Kidney (tissue), 14 donors: ENCODE data around the gene DDX51. TPM values are rescaled to one million over a fixed set of nuclear protein-coding genes. Genes with fewer than 3 reads are reported as not detected.
A peak's percentile ranks its signal among the peaks of the same experiment; 100 is the strongest.

Experiments used
- DNase-seq, 5 donors: peaks; one replicate each; pipeline ENCODE4 v3.0.0-alpha.2; 2013 to 2020
- FAIRE-seq: peaks from 2 replicates; lab custom pipeline; 2012; peaks lifted over from hg19 to GRCh38; lab: Jason Lieb, UNC
- H3K27ac ChIP-seq, 2 donors: one replicate each; pipeline ENCODE4 v1.7.0; 2013; ENCODE audit warnings: low read depth in 2 of 2, low read length in 2 of 2, inconsistent platforms in 1 of 2
- H3K27me3 ChIP-seq: one replicate; pipeline ENCODE4 v1.7.1; 2013; ENCODE audit warnings: low read length, inconsistent platforms; ENCODE audit not compliant: control insufficient read depth, insufficient read depth
- H3K36me3 ChIP-seq, 3 donors: one replicate each; pipeline versions ENCODE4 v1.7.0 to v1.7.1; 2013; ENCODE audit warnings: low read length in 3 of 3, control low read depth in 1 of 3, inconsistent platforms in 1 of 3; ENCODE audit not compliant: insufficient read depth in 3 of 3, control insufficient read depth in 2 of 3
- H3K4me1 ChIP-seq, 3 donors: one replicate each; pipeline versions ENCODE4 v1.7.0 to v1.7.1; 2013; ENCODE audit warnings: low read length in 3 of 3, inconsistent platforms in 1 of 3, low read depth in 1 of 3; ENCODE audit not compliant: control insufficient read depth in 2 of 3, insufficient read depth in 2 of 3
- H3K4me3 ChIP-seq, 3 donors: one replicate each; pipeline versions ENCODE4 v1.7.0 to v1.8.1; 2013; ENCODE audit warnings: low read length in 3 of 3, control low read depth in 1 of 3, inconsistent platforms in 1 of 3
- H3K9ac ChIP-seq, 3 donors: one replicate each; pipeline versions ENCODE4 v1.7.0 to v1.7.1; 2013; ENCODE audit warnings: low read length in 3 of 3, control low read depth in 1 of 3, inconsistent platforms in 1 of 3
- H3K9me3 ChIP-seq, 3 donors: one replicate each; pipeline versions ENCODE4 v1.7.0 to v1.7.1; 2013; ENCODE audit warnings: low read length in 3 of 3, control low read depth in 1 of 3, inconsistent platforms in 1 of 3; ENCODE audit not compliant: control insufficient read depth in 2 of 3, insufficient read depth in 1 of 3
- CTCF ChIP-seq: IDR thresholded peaks from 3 replicates; pipeline ENCODE4 v1.5.1; 2012; ENCODE audit warnings: mild to moderate bottlenecking, moderate library complexity, borderline replicate concordance; ENCODE audit not compliant: insufficient read depth; ENCODE audit errors: extremely low read depth
- intact Hi-C: fragments of 100-400 bp; cut with DNase I; formaldehyde crosslinking; loops from one replicate; pipeline ENCODE4 v1.11.1; 2022
- polyA plus RNA-seq: library from polyadenylated mRNA; stranded (reverse); fragments of 350-450 nt; fragmentation: Illumina TruSeq; extraction: RNeasy Lipid Tissue Mini Kit (QIAGEN cat#74804); gene quantifications from one replicate; pipeline ENCODE4 v1.2.3, GENCODE V29; 2014; ENCODE audit warnings: low read depth, low replicate concordance; ENCODE audit not compliant: insufficient read depth
- total RNA-seq: library from RNA; stranded (reverse); fragmentation: NEBNext Ultra II Directional; extraction: Animal tissue kit (Norgen Biotek cat#: 25700); gene quantifications from one replicate; pipeline ENCODE4 v1.2.1, GENCODE V29; 2021
- donor health status: control.
- donor health status: control.
- donor health status: control.
- donor health status: control.
- donor health status: control.
- donor health status: DM: yes; HTN: yes; CAD: no.
- donor health status: Normal renal cell carcinoma (clear cell type).

Gene DDX51
- total and polyA plus RNA-seq, 2 donors from 2014 or later: 10.3 to 19.6 TPM

- Histone ChIP-seq H3K27me3 (peaks cover 9% of the 10 kb centered on the region), H3K9me3 (peaks cover 0 to 16% (median 0%) of the 10 kb centered on the region in 3 donors), H3K36me3 (peaks cover 13 to 28% (median 21%) of the 10 kb centered on the region in 3 donors), H3K9ac (no peak overlapping the region), H3K27ac (no peak overlapping the region), H3K4me3 (peak overlapping the region in 1 of 3 donors; percentile 16), H3K4me1 (peaks cover 0 to 5% (median 5%) of the 10 kb centered on the region in 3 donors)
- DNase-seq (no peak), FAIRE-seq (no peak)
- TF ChIP-seq CTCF: no peak
- intact Hi-C loops: no loop called here
These were observed 11.9 kb upstream of the DDX51 start for GRCh38 chr12:132155771-132156572.

- peaks cover 0 to 16% (median 0%) of the 10 kb centered on the region in 3 donors for H3K9me3 ChIP-seq
- no peak overlapping the region for H3K4me3 ChIP-seq
- no peak for FAIRE-seq
- H3K9ac ChIP-seq: no peak overlapping the region
- H3K27me3 ChIP-seq: peaks cover 9% of the 10 kb centered on the region
- H3K36me3 ChIP-seq: peaks cover 13 to 28% (median 21%) of the 10 kb centered on the region in 3 donors
- H3K27ac ChIP-seq: no peak overlapping the region
- intact Hi-C loops: no loop called here
- DNase-seq: peak in 3 of 5 donors; percentile 39 to 68 (median 56)
- peaks cover 0 to 5% (median 5%) of the 10 kb centered on the region in 3 donors for H3K4me1 ChIP-seq
- no peak for TF ChIP-seq CTCF
These were observed 11.0 kb upstream of the DDX51 start for GRCh38 chr12:132154941-132155770.

GRCh38 chr12:132154341-132154761 is 10.2 kb upstream of the DDX51 start:
- no peak overlapping the region for H3K27ac ChIP-seq

More at GRCh38 chr12:132154341-132154761, 10.2 kb upstream of the DDX51 start:
- FAIRE-seq (no peak), DNase-seq (peak in 3 of 5 donors; percentile 42 to 62 (median 43))
- Histone ChIP-seq H3K4me1 (peaks cover 0 to 5% (median 5%) of the 10 kb centered on the region in 3 donors), H3K4me3 (peak overlapping the region in 1 of 3 donors; percentile 43), H3K9ac (peak overlapping the region in 1 of 3 donors; percentile 29), H3K36me3 (peaks cover 13 to 28% (median 21%) of the 10 kb centered on the region in 3 donors), H3K9me3 (peaks cover 0 to 16% (median 0%) of the 10 kb centered on the region in 3 donors), H3K27me3 (peaks cover 9% of the 10 kb centered on the region)
- intact Hi-C loops: no loop called here
- no peak for TF ChIP-seq CTCF
